PC-9 (cell line): ENCODE results near the gene IL1R1. TPM values are rescaled to one million over a fixed set of nuclear protein-coding genes. Genes with fewer than 3 reads are reported as not detected.

Experiments used
- BruUV-seq: library from RNA; stranded (reverse); fragments of 400-500 nt; replicated peaks from 2 replicates; lab custom pipeline; 2021; lab: Mats Ljungman, UMichigan
- CTCF ChIA-PET: fragments of 300-600 bp; sonication (Branson Sonifier 250); formaldehyde crosslinking; loops from one replicate; lab custom pipeline; 2022; ENCODE audit warnings: antibody characterized with exemption; lab: Charles Lee
- POLR2A ChIA-PET: fragments of 300-600 bp; sonication (Branson Sonifier 250); formaldehyde crosslinking; loops from one replicate; lab custom pipeline; 2022; ENCODE audit warnings: antibody characterized with exemption; ENCODE audit not compliant: unreplicated experiment; lab: Charles Lee
- DNase-seq, 2 experiments: peaks; one replicate each; pipeline versions ENCODE4 v3.0.0 to v3.0.0-alpha.2; 2015 to 2022; ENCODE audit warnings: mixed read lengths in 1 of 2
- H2AFZ ChIP-seq: fragments of 200-600 bp; sonication (generic); 2 replicates; pipeline ENCODE4 v1.8.1; 2017; ENCODE audit warnings: antibody characterized with exemption
- H3F3A ChIP-seq: fragments of 200-600 bp; sonication (generic); 2 replicates; pipeline ENCODE4 v1.8.1; 2017; ENCODE audit warnings: antibody characterized with exemption, mild to moderate bottlenecking, low read depth; ENCODE audit not compliant: insufficient read depth
- H3K27ac ChIP-seq: fragments of 200-600 bp; sonication (generic); 2 replicates; pipeline ENCODE4 v1.6.1; 2016; ENCODE audit warnings: mixed run types
- H3K27me3 ChIP-seq: fragments of 200-600 bp; sonication (generic); 2 replicates; pipeline ENCODE4 v1.6.1; 2016; ENCODE audit warnings: low read depth, mixed run types; ENCODE audit not compliant: insufficient read depth
- H3K36me3 ChIP-seq: fragments of 200-600 bp; sonication (generic); 2 replicates; pipeline ENCODE4 v1.6.1; 2016; ENCODE audit warnings: low read depth, mixed run types
- H3K4me1 ChIP-seq: fragments of 200-600 bp; sonication (generic); replicated peaks from 2 replicates; pipeline ENCODE4 v1.6.1; 2016; ENCODE audit warnings: mixed run types; ENCODE audit not compliant: insufficient read depth
- H3K4me2 ChIP-seq: fragments of 200-600 bp; sonication (generic); 2 replicates; pipeline ENCODE4 v1.6.1; 2017; ENCODE audit warnings: mixed run types
- H3K4me3 ChIP-seq: fragments of 200-600 bp; sonication (generic); 2 replicates; pipeline ENCODE4 v1.6.1; 2016; ENCODE audit warnings: mixed run types
- H3K79me2 ChIP-seq: fragments of 200-600 bp; sonication (generic); 2 replicates; pipeline ENCODE4 v1.6.1; 2017; ENCODE audit warnings: low read depth, mixed run types
- H3K9me2 ChIP-seq: fragments of 200-600 bp; sonication (generic); 2 replicates; pipeline ENCODE4 v1.8.1; 2017; ENCODE audit warnings: mild to moderate bottlenecking; ENCODE audit not compliant: insufficient read depth
- H3K9me3 ChIP-seq: fragments of 200-600 bp; sonication (generic); 2 replicates; pipeline ENCODE4 v1.8.1; 2016; ENCODE audit warnings: low read depth; ENCODE audit not compliant: insufficient read depth
- H4K20me1 ChIP-seq: fragments of 200-600 bp; sonication (generic); 2 replicates; pipeline ENCODE4 v1.8.1; 2017; ENCODE audit not compliant: insufficient read depth
- CTCF ChIP-seq: fragments of 200-600 bp; sonication (generic); conservative IDR thresholded peaks from 2 replicates; pipeline ENCODE4 v1.6.1; 2017; ENCODE audit warnings: mixed run types, antibody characterized with exemption, mild to moderate bottlenecking, moderate library complexity
- EZH2 ChIP-seq: fragments of 200-600 bp; sonication (generic); IDR thresholded peaks from 2 replicates; pipeline ENCODE4 v1.8.0; 2017; ENCODE audit warnings: antibody characterized with exemption, low read depth
- intact Hi-C: fragments of 100-400 bp; cut with micrococcal nuclease; formaldehyde crosslinking; loops from one replicate; pipeline ENCODE4 v1.10.0; 2022; ENCODE audit not compliant: unreplicated experiment
- total RNA-seq: library from RNA; stranded (reverse); gene quantifications from 2 replicates; pipeline ENCODE4 v1.2.3, GENCODE V29; 2021

IL1R1 gene
- total RNA-seq, 1 experiment from 2014 or later: 6.5 TPM

GRCh38 chr2:102184018-102184417 lies 41.5 kb downstream of the IL1R1 start:
- no peak for TF ChIP-seq CTCF
- TF ChIP-seq EZH2: no peak
- Histone ChIP-seq H3K9me2 (no peaks in the 10 kb centered on the region), H3K27ac (no peak overlapping the region), H3K4me1 (peaks cover 6% of the 10 kb centered on the region), H3K79me2 (no peaks in the 10 kb centered on the region), H3F3A (no peaks in the 10 kb centered on the region), H3K27me3 (no peaks in the 10 kb centered on the region), H4K20me1 (no peaks in the 10 kb centered on the region), H2AFZ (no peak overlapping the region), H3K9me3 (no peaks in the 10 kb centered on the region), H3K36me3 (no peaks in the 10 kb centered on the region), H3K4me2 (no peak overlapping the region), H3K4me3 (no peak overlapping the region)
- no peak for DNase-seq
- intact Hi-C loops: no loop called here
- POLR2A ChIA-PET: no interaction called here
- BruUV-seq: no TSS peak
- CTCF ChIA-PET: no interaction called here

- Histone ChIP-seq H3K4me1 (peaks cover 6% of the 10 kb centered on the region), H2AFZ (no peak overlapping the region), H4K20me1 (no peaks in the 10 kb centered on the region), H3K79me2 (no peaks in the 10 kb centered on the region), H3K9me3 (no peaks in the 10 kb centered on the region), H3K4me2 (no peak overlapping the region), H3K36me3 (no peaks in the 10 kb centered on the region), H3K27me3 (no peaks in the 10 kb centered on the region), H3K4me3 (no peak overlapping the region), H3K27ac (no peak overlapping the region), H3F3A (no peaks in the 10 kb centered on the region), H3K9me2 (no peaks in the 10 kb centered on the region)
- no peak for DNase-seq
- POLR2A ChIA-PET: no interaction called here
- CTCF ChIA-PET: interaction anchor here (0.6 kb wide), 1 partner anchor 305 kb away, joined by 7 read pairs; no protein-coding TSS in a partner anchor
- no peak for TF ChIP-seq EZH2
- TF ChIP-seq CTCF: no peak
- BruUV-seq: no TSS peak
- intact Hi-C loops: no loop called here
These were observed 42.0 kb downstream of the IL1R1 start for GRCh38 chr2:102184568-102184967.

GRCh38 chr2:102185347-102185746 lies 42.8 kb downstream of the IL1R1 start:
- ChIA-PET CTCF (no interaction called here), POLR2A (no interaction called here)
- intact Hi-C loops: no loop called here
- no peak overlapping the region for H3K4me2 ChIP-seq
- no peak overlapping the region for H3K4me3 ChIP-seq
- H3K4me1 ChIP-seq: peaks cover 6% of the 10 kb centered on the region
- H2AFZ ChIP-seq: no peak overlapping the region
- TF ChIP-seq CTCF: peak; percentile 61
- TF ChIP-seq EZH2: no peak
- H3K79me2 ChIP-seq: no peaks in the 10 kb centered on the region
- H4K20me1 ChIP-seq: no peaks in the 10 kb centered on the region
- H3F3A ChIP-seq: 0 out of 2 replicates have a peak, but pooled peaks cover under 1% of the 10 kb centered on the region
- no peak for DNase-seq
- H3K27ac ChIP-seq: no peak overlapping the region
- no peaks in the 10 kb centered on the region for H3K36me3 ChIP-seq
- H3K9me2 ChIP-seq: no peaks in the 10 kb centered on the region
- BruUV-seq: no TSS peak
- no peaks in the 10 kb centered on the region for H3K9me3 ChIP-seq
- no peaks in the 10 kb centered on the region for H3K27me3 ChIP-seq
